HG03342 (cell line): ENCODE results near the gene PIGZ.
"Not testable (repeated sequence)": the region's sequence is repeated elsewhere in the genome, so short reads cannot be mapped to it uniquely, and the experiment has no call there.

Experiments used
- ATAC-seq: cut with Tn5 transposase; IDR thresholded peaks from one replicate; pipeline ENCODE4 v1.9.1; 2021; ENCODE audit warnings: mild to moderate bottlenecking, moderate library complexity; ENCODE audit not compliant: unreplicated experiment

The PIGZ gene

DNA sequence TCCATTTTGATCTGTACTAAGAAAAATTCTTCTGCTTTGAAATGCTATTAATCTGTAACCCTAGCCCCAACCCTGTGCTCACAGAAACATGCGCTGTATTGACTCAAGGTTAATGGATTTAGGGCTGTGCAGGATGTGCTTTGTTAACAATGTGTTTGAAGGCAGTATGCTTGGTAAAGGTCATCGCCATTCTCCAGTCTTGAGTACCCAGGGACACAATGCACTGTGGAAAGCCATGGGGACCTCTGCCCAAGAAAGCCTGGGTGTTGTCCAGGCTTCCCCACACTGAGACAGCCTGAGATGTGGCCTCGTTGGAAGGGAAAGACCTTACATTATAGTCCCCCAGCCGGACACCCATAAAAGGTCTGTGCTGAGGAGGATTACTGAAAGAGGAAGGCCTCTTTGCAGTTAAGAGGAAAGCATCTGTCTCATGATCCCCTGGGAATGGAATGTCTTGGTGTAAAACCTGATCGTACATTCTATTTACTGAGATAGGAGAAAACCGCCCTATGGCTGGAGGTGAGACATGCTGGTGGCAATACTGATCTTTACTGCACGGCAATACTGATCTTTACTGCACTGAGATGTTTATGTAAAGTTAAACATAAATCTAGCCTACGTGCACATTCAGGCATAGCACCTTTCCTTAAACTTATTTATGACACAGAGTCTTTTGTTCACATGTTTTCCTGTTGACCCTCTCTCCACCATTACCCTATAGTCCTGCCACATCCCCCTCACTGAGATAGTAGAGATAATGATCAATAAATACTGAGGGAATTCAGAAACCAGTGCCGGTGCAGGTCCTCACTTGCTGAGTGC is 6.3 kb downstream of the PIGZ start:
- no peak for ATAC-seq

DNA sequence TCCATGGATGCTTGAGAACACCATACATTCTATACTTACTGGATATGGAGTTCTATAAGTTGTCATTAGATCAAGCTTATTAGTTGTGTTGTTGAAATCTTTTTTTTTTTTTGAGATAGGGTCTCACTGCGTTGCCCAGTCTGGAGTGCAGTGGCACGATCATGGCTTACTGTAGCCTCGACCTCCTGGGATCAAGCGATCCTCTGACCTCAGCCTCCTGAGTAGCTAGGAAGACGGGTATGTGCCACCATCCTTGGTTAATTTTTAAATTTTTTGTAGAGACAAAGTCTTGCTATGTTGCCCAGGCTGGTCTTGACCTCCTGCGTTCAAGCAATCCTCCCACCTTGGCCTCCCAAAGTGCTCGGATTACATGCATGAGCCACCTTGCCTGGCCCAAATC is 13.8 kb downstream of the PIGZ start:
- no peak for ATAC-seq

DNA sequence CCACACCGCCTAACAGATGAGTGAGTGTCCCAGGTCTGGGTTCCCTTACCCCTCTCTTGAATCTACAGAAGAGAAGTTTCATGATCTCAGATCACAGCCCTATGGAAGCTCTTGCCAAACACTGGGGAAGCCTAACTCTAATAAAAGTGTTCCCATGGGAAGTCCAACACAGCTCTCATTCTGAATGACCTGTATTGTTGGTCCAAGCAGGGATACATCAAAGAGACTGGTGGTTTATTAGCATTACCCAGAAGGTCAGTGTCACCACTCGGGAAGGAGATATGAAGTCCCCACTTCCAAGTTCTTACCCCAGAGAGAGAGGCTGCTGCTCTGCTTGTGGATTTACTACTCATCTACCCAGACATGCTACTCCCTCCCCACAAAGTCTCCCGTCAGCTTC is 17.3 kb downstream of the PIGZ start:
- ATAC-seq: no peak

DNA sequence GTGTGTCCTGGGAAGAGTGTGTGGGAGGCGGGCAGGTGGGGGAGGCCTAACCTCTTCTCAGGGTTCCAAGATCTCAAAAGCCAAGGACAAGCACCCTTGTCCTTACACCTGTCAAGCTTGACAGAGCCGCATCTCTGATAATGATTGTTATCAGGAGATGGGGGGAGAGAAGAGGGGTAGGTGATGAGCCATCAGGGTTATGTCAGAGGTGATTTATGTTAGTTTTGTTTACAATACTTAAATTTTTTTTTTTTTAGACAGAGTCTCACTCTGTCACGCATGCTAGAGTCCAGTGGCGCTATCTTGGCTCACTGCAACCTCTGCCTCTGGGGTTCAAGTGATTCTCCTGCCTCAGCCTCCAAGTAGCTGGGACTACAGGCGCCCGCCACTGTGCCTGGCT is 18.9 kb downstream of the PIGZ start:
- ATAC-seq: no peak

DNA sequence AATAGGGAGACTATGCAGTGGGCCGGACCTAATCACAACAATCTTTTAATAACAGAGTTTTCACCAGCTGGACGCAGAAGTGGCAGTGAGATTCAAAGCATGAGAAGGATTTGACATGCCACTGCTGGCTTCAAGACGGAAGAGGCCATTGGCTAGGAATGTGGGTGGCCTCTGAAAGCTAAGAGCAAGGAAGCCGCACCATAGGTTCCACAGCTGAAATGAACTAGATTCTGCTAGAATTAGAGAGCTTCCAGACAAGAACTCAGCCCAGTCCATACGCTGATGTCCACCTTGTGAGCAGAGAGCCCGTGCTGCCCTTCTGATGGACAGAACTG is 19.4 kb downstream of the PIGZ start:
- ATAC-seq: no peak

DNA sequence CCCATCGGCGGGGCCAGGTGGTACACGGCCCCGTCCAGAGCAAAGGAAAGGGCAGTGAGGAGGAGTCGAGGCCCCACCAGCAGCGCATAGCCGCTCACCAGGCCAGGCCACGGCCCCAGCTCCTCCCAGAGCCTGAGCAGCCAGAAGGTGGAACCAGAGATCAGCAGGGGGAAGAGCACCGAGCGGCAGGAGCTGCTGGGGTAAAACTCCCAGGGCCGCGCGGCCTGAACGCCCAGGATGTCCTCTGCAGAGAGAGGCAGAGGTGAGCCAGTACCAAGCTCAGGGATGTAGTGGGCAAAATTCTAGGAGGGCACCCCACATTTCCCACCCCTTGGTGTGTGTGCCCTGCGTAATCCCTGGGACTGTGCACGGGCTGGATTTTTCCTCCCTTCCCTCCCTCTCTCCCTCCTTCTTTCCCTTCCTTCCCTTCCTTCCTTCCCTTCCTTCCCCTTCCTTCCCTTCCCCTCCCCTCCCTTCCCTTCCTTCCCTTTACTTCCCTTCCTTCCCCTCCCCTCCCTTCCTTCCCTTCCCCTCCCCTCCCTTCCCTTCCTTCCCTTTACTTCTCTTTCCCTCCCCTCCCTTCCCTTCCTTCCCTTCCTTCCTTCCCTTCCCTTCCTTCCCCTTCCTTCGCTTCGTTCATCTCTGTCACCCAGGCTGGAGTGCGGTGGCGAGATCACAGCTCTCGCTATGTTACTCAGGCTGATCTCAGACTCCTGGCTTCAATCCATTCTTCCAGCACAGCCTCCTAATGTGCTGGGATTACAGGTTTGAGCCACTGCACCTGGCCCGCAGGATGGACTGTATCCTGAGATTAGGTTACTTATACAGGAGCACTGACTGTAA is 20.0 kb downstream of the PIGZ start:
- no peak for ATAC-seq

DNA sequence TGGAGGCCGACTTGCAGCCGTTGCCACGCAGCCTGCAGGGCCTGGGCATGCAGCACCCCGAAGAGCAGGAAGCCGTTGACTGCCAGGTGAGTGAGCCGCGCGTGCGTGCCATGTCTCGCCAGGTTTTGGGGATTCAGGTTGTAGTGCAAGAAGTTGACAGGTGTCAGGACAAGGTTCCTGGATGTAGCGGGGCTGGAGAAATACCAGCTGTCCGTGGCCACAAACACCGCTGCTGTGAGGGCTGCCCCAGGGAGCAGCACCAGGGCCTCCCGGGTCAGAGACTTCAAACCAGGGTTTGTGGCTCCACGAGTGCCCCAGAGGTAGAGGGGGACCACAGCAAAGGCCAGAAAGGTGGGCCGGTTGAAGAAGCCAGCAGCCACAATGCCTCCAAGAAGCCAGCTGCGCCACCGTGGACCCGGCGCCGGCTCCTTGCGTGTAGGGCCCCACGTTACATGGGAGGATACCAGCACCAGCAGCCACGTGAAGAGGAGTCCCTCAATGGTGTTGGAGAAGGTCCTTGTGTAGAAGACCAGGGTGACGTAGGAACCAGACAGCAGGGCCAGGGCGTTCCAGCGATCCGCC is 20.7 kb downstream of the PIGZ start:
- ATAC-seq: no peak

DNA sequence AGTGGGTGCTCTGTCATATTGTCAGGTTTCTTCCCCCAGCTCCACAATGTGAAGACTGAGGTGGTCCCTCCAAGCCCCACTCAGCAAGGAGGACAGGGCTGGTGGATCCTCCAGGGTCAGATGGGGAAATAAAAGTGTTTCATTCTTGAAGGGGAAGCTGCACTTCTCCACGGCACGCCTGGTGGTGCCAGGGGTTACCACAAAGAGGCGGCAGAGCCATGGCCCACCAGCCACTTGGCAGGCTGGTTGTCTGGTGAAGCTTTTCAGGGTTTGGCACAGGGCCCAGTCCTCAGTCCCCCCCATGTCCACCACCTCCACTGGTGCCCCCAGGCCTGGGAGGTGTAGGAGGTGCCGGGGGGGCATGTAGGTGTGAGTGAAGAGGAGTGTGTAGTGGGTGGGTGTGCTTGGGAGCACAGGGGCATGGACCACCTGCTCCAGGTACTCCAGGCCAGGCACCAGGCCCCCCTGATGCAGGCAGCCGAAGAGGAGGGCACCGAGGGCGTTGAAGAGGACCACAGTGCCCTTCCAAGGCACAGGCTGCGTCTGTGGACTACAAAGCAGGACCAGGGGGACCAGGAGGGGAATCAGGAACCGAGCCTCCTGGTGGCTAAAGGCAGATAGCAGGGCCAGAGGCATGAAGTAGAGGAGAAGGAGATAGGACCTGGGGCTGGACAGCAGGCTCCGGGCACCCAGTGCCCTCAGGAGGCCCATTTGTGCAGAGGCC is 21.3 kb downstream of the PIGZ start:
- ATAC-seq: no peak

DNA sequence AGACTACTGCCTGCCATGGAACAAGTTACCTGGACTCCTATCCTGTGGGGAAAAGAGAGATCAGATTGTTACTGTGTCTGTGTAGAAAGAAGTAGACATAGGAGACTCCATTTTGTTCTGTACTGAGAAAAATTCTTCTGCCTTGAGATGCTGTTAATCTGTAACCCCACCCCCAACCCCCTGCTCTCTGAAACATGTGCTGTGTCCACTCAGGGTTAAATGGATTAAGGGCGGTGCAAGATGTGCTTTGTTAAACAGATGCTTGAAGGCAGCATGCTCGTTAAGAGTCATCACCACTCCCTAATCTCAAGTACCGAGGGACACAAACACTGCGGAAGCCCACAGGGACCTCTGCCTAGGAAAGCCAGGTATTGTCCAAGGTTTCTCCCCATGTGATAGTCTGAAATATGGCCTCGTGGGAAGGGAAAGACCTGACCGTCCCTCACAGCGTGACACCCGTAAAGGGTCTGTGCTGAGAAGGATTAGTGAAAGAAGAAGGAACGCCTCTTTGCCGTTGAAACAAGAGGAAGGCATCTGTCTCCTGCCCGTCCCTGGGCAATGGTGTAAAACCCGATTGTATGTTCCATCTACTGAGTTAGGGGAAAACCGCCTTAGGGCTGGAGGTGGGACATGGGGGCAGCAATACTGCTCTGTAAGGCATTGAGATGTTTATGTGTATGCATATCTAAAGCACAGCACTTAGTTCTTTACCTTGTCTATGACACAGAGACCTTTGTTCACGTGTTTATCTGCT is 24.4 kb downstream of the PIGZ start:
- not testable (repeated sequence) for ATAC-seq

DNA sequence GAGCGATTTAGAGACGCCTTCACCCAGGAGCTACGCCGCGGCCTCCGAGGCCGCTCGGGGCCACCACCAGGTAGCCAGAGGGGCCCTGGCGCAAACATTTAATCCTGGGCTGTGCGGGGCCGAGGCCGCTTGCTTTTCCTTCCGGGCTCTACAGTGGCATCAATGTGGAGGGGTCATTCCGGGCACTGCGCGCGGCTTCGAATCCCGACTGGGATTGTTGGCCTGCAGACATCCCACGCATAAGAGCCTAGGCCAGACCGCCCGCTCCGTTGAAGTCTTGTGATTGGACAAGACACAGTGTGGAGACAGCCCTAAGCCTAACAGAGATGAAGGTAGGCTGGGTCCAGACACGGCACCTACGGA is 25.7 kb downstream of the PIGZ start:
- ATAC-seq: peak; percentile 9

DNA sequence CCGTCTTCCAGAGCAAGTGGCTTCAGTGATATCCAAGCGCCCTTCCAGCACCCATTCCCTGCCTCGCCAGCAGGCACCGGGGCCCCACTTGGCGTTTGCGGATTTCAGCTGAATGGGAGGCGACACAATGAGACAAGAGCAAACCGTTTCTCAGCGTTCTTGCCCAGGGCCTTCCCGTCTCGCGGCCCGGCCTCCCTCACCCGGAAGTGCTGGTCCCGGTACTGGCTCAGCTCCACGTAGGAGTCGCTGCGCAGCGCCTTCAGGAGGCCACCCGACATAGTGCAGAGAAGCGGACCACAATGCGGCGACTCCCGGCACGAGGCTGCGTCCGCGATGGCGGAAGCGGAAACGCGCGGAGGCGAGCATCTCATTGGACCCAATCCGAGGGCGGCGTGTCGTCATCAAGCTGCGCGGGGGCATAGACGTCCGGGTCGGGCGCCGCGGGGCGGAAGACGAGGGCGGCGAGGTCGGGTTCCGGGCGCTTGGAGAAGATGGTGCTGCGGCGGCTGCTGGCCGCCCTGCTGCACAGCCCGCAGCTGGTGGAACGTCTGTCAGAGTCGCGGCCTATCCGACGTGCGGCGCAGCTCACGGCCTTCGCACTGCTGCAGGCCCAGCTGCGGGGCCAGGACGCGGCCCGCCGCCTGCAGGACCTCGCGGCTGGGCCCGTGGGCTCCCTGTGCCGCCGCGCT is 26.3 kb downstream of the PIGZ start, which contains the start of gene NCBP2:
Gene NCBP2 (minus strand): TSS at position 303 of the 689 bp plus-strand sequence. CDS start 25 bp downstream, at position 278.
- ATAC-seq: peak; percentile 90

DNA sequence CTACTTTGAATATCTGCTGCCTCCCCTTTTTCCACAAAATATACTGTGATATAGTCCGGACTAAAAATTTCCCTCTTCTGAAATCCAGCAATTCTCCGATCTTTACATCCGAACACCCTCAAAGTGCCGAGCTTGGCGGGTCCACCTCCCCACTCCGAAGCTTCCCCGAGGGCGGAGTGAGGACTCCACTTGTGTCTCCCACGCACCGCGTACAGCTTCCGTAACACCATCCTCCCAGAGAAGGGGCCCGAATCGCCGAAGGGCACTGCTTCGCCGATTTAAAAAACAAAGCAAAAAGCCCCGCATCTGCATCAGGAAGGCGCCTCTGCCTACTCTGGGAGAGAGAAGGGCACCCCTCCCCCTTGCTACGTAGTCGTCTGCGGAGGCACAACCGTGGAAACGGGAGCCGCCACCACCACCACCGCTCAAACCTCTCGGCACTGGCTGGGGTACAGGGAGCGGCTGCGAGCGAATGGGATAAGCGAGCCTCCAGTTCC is 26.9 kb downstream of the PIGZ start:
- peak; percentile 19 for ATAC-seq

DNA sequence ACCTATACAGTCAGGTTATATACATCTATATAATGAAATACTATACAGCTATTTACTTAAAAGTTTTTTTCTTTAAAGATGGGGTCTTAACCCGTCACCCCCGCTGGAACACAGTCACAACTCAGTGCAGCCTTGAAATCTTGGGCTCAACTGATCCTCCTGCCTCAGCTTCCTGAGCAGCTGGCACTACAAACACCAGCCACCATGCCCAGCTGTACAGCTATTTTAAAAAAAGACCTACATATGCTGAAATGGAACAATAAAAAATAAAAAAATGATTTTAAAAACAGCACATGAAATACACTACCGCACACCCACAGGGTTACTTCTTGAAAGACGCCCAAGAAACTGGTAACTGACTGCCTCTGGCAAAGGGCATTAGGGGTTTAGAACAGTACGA is 30.1 kb downstream of the PIGZ start:
- ATAC-seq: no peak

DNA sequence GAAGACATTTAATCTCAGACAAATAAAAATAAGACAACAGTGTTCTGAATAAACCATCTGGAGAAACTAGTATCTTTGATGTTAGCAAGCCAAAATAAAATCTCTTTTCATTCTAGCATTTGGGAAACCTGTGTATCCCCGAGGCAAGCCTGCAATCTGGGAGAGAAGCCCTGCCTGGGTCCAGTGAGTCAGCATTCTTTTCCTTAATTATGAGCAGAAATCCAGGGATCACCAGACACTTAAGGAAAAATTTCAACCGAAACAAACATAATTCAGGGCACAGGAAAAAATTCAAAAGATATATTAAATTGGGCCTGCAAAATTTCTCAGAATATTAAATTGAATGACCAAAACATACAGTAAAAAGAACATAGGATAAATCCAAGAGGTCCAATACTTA is 30.5 kb downstream of the PIGZ start:
- ATAC-seq: no peak

DNA sequence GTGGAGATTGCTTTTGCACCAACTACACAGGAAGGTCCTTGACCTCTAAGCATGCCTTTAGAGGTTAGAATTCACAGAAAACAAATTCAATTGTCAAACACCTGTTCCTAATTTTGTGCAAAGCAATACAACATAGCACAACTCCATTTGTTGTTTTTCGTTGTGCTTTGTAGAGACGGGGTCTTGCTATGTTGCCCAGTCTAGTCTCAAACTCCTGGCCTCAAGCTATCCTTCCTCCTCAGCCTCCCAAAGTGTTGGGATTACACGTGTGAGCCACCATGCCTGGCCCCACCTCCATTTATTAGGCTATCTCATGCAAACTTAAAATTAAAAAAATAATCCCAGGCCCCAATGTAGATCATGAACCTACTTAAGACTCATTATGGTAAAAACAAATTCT is 32.3 kb downstream of the PIGZ start:
- ATAC-seq: no peak

DNA sequence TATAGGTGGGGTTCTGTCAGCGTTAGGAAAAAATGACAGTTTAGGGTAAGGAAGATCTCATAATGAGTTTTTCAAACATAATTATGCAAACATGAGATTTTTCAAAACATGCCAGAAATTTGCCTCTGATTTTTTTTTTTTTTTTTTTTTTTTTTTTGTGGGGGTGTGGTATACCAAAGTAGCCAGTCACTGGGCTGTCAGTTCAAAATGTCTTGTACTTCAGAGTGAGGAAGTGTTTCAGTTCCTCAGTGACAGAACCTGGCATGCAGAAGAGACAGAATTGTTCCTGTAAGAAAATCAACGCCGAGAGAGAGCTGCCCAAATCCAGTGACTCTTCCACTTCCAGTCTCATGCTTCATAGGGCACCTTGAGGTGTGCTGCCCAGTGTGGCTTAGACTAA is 36.0 kb downstream of the PIGZ start:
- ATAC-seq: peak; percentile 44

DNA sequence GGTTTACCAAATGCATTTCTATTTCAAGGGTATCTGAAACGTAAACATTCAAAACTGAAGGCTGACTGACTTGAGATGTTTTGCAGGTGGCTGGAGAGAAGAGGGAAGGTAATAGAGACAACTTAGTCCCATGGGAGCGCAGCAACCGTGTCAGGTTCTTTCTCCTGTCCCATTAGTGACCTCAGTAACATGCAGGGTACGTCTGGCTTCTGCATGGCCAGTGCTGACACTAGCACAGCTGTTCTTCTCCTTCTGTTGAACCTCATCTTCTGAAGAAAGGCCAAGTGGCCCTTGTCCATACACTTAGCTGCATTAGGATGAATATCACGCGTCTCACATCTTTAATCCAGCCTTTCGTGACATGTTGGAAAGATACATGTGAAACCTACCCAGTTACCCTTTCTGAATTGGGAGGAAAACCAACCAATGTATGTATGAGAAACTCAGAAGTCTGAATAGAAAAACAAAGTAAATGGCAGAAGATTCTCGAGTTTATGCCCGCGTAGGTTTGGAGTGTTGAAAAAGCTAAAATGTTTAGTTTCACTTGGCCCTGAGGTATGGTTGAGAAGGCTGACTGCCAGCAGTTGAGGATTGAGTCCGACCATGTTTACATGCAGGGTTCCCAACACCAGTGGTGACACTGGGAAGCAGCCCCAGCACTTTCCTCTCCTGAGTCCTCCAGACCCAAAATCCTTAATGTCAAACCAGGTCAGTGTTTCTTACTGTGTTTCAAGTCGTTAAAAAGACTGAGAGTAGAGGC is 36.6 kb downstream of the PIGZ start:
- peak; percentile 60 for ATAC-seq

DNA sequence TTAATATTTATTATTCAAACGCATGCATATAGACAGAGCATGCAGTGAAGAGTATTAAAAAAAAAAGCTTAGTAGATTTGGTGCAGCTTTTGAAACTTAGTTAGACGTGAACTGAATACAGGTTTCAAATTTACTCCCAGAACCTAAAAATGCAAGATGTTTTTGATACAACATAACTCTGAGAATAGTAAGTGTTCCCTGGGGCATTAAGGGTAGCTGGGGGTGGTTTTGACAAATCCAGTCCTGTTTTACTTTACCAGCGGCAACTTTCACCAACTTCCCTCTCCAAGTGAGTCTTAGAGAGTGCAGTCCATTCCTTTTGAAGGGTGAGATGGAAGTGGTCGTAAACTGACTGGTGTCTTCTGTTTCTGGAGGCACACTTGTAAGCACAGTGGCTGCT is 37.5 kb downstream of the PIGZ start:
- ATAC-seq: no peak
